Vagina (tissue), 2 donors: Measurements from ENCODE around the gene GRM7.

Experiments
- CTCF ChIP-seq, 3 experiments: fragments of 450-650 bp in 2 of 3; fragments of 200-600 bp in 1 of 3; sonication (generic) in 1 of 3; IDR thresholded peaks; one replicate each; pipeline ENCODE4 v1.5.1; 2017 to 2019; ENCODE audit warnings: antibody characterized with exemption in 3 of 3, mild to moderate bottlenecking in 2 of 3, moderate library complexity in 2 of 3
- POLR2A ChIP-seq, 2 donors: fragments of 450-650 bp; IDR thresholded peaks; one replicate each; pipeline ENCODE4 v1.6.1; 2017; ENCODE audit warnings: antibody characterized with exemption in 2 of 2, mild to moderate bottlenecking in 2 of 2, moderate library complexity in 2 of 2

DNA sequence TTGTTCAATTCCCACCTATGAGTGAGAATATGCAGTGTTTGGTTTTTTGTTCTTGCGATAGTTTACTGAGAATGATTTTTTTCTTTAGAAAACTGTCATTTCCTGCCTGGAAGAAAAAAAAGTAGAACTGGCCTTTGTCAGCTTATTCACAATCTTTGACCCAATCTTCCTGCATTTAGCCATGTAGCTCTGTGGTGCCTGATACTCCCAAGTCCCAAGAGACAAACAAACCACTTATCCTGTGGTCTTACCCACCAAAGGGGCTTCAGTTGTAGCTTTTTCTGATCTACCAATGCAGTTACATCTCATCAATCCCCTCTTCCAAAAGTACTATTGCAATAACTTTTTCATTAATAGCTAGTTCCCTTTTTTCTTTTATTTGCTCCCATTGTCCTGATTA, 444.6 kb downstream of the GRM7 start:
- TF ChIP-seq CTCF (IDR thresholded peaks at IDR 0.05) (no peak), POLR2A (IDR thresholded peaks at IDR 0.05) (no peak)
